ENCODE results near the gene CCNH. TPM values are rescaled to one million over a fixed set of nuclear protein-coding genes. Genes with fewer than 3 reads are reported as not detected.

The CCNH gene
- total RNA-seq, 4 donors from 2014 or later = 51.4 to 128 (median 54.5) TPM

DNA sequence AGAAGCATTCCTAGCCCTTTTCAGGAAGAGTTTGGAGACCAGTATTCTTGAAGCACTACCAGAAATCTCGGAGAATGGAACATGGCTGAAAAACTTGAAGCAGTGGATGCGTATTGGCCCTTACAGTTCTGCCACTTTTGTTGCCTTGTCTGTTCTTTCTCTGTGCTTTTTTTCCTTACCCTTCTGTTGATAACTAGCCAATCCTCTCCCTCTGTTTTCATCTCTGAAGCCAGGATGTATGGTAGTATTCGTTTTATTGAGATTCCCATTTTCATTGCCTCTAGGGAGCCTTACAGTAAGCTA lies 564 bp upstream of the CCNH start:
- no peak for DNase-seq (ENCODE audit: low spot score in 2 of 2)
- H3K9me3 ChIP-seq = no peaks in the 10 kb centered on the region
- peak overlapping the region; percentile 86 for H3K4me3 ChIP-seq
- peak overlapping the region; percentile 94 for H3K27ac ChIP-seq
- peaks cover 9% of the 10 kb centered on the region for H3K36me3 ChIP-seq
- peaks cover 28% of the 10 kb centered on the region for H3K4me1 ChIP-seq
- WGBS = 37% methylated on average over 3 of the region's 3 CpGs
- TF ChIP-seq POLR2A (IDR thresholded peaks at IDR 0.05) (no peak), POLR2AphosphoS5 (IDR thresholded peaks at IDR 0.05) (no peak), EP300 (IDR thresholded peaks at IDR 0.05) (no peak)
- TF ChIP-seq, protein P1, sequence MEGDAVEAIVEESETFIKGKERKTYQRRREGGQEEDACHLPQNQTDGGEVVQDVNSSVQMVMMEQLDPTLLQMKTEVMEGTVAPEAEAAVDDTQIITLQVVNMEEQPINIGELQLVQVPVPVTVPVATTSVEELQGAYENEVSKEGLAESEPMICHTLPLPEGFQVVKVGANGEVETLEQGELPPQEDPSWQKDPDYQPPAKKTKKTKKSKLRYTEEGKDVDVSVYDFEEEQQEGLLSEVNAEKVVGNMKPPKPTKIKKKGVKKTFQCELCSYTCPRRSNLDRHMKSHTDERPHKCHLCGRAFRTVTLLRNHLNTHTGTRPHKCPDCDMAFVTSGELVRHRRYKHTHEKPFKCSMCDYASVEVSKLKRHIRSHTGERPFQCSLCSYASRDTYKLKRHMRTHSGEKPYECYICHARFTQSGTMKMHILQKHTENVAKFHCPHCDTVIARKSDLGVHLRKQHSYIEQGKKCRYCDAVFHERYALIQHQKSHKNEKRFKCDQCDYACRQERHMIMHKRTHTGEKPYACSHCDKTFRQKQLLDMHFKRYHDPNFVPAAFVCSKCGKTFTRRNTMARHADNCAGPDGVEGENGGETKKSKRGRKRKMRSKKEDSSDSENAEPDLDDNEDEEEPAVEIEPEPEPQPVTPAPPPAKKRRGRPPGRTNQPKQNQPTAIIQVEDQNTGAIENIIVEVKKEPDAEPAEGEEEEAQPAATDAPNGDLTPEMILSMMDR (IDR thresholded peaks at IDR 0.05) = no peak
- H3K27me3 ChIP-seq = no peaks in the 10 kb centered on the region

DNA sequence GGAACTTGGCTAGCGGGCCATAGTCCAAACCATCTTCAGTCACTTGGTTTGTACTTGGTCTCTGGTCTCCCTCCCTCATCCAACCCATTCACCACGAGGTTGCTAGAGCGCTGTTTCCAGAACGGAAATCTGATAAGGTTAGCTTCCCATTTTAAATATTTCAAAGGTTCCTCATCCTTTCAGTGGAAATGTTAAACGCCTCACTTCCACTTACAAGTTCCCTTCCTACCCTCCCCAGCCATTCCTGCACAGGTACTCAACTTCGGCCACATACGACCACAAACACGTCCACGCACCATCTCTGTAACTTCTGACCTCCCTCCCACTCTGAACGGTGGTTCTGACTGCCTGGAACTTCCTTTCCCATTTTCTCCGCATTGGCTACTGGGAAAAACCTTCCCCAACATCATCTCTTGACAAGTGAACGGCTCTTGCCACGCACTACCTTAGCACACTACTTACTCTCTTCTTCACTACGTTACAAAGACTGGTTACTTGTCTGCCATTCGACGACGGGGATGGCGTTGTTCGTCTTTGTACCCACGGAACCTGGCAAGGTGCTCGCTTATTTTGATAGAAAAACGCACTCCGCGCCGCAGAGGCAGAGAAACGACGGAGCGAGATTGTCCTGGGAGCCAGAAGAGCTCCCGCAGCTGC lies 629 bp downstream of the CCNH start:
- Histone ChIP-seq H3K36me3 (peaks cover 21% of the 10 kb centered on the region), H3K9me3 (no peaks in the 10 kb centered on the region), H3K4me3 (peak overlapping the region; percentile 86), H3K4me1 (peaks cover 28% of the 10 kb centered on the region), H3K27ac (peak overlapping the region; percentile 94), H3K27me3 (no peaks in the 10 kb centered on the region)
- DNase-seq (ENCODE audit: low spot score in 2 of 2) = peak in 1 of 2 donors; percentile 63
- TF ChIP-seq POLR2AphosphoS5 (IDR thresholded peaks at IDR 0.05) = no peak
- TF ChIP-seq EP300 (IDR thresholded peaks at IDR 0.05) = no peak
- no peak for TF ChIP-seq POLR2A (IDR thresholded peaks at IDR 0.05)
- TF ChIP-seq, protein P1 (IDR thresholded peaks at IDR 0.05) = no peak
- WGBS = under 1% methylated on average over 24 of the region's 29 CpGs

DNA sequence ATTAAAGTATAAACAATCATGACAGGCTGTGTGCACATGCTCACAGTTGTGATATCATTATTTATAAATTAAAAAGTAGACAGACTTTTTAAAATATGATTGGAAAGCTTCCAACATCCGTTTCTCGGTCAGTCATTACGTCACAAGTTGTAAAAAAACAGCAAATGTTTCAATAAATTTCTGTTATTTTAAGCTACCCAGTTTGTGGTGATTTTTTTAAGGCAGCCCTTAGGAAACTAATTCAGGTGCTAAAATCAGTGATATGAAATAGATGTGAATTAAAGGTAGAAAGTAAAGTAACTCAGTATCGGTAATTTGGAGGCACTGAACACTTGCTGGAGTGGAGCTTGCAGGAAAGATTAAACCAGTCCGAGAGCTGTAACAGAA lies 1.2 kb downstream of the CCNH start:
- TF ChIP-seq, protein P1 (IDR thresholded peaks at IDR 0.05) = no peak
- no peak for TF ChIP-seq POLR2A (IDR thresholded peaks at IDR 0.05)
- no peak for TF ChIP-seq POLR2AphosphoS5 (IDR thresholded peaks at IDR 0.05)
- no peak for TF ChIP-seq EP300 (IDR thresholded peaks at IDR 0.05)
- WGBS = 9% methylated on average over 5 of the region's 5 CpGs
- Histone ChIP-seq H3K4me1 (peaks cover 28% of the 10 kb centered on the region), H3K27ac (peak overlapping the region; percentile 94), H3K27me3 (no peaks in the 10 kb centered on the region), H3K36me3 (peaks cover 26% of the 10 kb centered on the region), H3K9me3 (no peaks in the 10 kb centered on the region), H3K4me3 (peak overlapping the region; percentile 86)
- DNase-seq (ENCODE audit: low spot score in 2 of 2) = no peak

DNA sequence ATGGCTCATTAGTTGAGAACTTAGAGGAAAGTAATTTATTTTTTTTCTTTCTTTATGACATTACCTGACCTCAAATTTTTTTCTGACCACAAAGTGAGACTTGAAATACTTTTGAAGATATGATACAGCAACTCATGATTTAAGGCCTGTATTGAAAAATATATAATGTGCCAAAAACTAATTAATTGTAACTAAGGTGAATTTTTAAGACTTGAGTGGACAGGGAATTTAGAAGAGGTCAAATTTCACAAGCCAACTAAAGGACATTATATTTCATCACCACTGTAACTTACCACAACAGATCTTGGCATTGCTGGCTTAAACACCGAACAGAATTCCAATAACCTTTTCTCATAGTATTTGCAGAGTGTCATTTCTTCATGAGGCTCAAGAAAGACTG lies 1.8 kb downstream of the CCNH start:
- H3K27ac ChIP-seq = no peak overlapping the region
- peaks cover 29% of the 10 kb centered on the region for H3K36me3 ChIP-seq
- TF ChIP-seq EP300 (IDR thresholded peaks at IDR 0.05) (no peak), POLR2AphosphoS5 (IDR thresholded peaks at IDR 0.05) (no peak), POLR2A (IDR thresholded peaks at IDR 0.05) (no peak)
- TF ChIP-seq, protein P1 (IDR thresholded peaks at IDR 0.05) = no peak
- peaks cover 28% of the 10 kb centered on the region for H3K4me1 ChIP-seq
- 75% methylated on average over 1 of the region's 1 CpG for WGBS
- no peak for DNase-seq (ENCODE audit: low spot score in 2 of 2)
- H3K9me3 ChIP-seq = no peaks in the 10 kb centered on the region
- no peaks in the 10 kb centered on the region for H3K27me3 ChIP-seq
- no peak overlapping the region for H3K4me3 ChIP-seq

DNA sequence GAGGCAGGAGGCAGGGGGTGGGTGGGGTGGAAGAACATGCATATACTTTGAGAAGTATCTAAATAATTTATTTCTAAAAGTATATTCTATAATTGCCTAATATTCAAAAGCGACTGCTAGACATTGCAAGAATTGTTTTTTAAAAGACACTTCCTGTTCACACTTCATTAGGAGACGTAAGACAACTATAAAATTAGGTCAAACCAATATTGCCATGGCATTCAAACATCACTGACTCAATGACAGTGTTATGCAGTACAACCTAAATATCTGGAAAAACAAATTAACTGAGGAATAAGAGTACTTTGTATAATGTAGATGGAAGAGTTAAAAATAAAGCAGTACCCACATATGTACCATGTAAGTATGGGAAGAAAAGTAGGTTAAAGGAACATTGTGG lies 4.5 kb downstream of the CCNH start:
- no peaks in the 10 kb centered on the region for H3K9me3 ChIP-seq
- H3K4me1 ChIP-seq = peaks cover 22% of the 10 kb centered on the region
- H3K4me3 ChIP-seq = no peak overlapping the region
- TF ChIP-seq EP300 (IDR thresholded peaks at IDR 0.05) (no peak), POLR2A (IDR thresholded peaks at IDR 0.05) (no peak), POLR2AphosphoS5 (IDR thresholded peaks at IDR 0.05) (no peak)
- TF ChIP-seq, protein P1 (IDR thresholded peaks at IDR 0.05) = no peak
- H3K36me3 ChIP-seq = peaks cover 54% of the 10 kb centered on the region
- DNase-seq (ENCODE audit: low spot score in 2 of 2) = no peak
- WGBS = 78% methylated on average over 2 of the region's 2 CpGs
- no peaks in the 10 kb centered on the region for H3K27me3 ChIP-seq
- no peak overlapping the region for H3K27ac ChIP-seq
